H54 (cell line): Measurements from ENCODE around the gene MADD.

Experiments
- DNase-seq: peaks from one replicate; pipeline ENCODE4 v3.0.0; 2011; ENCODE audit warnings: low spot score, mixed read lengths; ENCODE audit not compliant: insufficient read length
- FAIRE-seq: peaks from 3 replicates; lab custom pipeline; 2011; peaks lifted over from hg19 to GRCh38; lab: Jason Lieb, UNC
- POLR2A ChIP-seq: IDR thresholded peaks from 2 replicates; pipeline ENCODE4 v1.6.1; 2011; ENCODE audit warnings: low read depth, mild to moderate bottlenecking, low read length

Gene MADD

DNA sequence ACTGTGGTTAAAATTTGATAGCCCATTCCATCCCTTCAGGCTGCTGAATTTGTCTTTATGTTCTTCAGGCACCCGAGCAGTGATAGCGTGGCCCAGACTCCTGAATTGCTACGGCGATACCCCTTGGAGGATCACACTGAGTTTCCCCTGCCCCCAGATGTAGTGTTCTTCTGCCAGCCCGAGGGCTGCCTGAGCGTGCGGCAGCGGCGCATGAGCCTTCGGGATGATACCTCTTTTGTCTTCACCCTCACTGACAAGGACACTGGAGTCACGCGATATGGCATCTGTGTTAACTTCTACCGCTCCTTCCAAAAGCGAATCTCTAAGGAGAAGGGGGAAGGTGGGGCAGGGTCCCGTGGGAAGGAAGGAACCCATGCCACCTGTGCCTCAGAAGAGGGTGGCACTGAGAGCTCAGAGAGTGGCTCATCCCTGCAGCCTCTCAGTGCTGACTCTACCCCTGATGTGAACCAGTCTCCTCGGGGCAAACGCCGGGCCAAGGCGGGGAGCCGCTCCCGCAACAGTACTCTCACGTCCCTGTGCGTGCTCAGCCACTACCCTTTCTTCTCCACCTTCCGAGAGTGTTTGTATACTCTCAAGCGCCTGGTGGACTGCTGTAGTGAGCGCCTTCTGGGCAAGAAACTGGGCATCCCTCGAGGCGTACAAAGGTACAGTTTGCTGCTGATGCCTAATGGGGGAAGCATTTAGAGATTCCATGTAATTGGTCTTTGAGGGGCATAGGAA, 4.7 kb downstream of the MADD start:
- DNase-seq = no peak
- FAIRE-seq = no peak
- TF ChIP-seq POLR2A = no peak

DNA sequence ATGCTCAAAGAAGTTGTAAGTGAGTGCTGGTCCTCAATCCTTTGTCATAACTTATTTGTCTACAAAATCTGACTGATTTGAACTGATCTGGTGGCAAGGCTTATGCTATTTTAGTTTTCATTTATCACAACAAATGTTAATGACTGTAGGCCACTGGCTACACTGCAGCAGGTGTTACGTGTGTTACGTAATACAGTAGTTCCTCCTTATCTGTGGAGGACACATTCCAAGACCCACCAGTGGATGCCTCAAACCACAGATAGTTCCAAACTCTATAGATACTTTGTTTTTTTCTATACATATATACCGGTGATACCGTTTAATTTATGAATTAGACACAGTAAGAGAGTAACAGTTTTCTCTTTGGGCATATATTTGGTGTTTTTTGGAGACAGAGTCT, 7.0 kb downstream of the MADD start:
- DNase-seq = no peak
- FAIRE-seq = no peak

DNA sequence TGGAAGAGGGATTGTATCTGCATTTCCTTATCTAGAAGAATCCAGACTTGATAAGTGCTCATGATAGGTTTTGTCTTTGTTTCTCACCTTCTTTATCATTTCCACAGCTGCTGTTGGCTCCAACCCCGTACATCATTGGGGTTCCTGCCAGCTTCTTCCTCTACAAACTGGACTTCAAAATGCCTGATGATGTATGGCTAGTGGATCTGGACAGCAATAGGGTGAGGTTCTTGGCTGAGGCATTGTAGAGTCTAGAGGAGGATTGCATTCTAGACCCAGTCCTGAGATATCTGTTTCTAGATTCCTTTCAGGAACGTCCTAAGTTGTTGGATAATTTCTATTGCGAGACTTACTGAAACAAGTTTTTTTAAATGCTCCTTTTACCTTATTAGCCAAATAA, 8.1 kb downstream of the MADD start:
- no peak for FAIRE-seq
- no peak for TF ChIP-seq POLR2A
- no peak for DNase-seq

More for the DNA sequence above, 7.0 kb downstream of the MADD start:
- no peak for TF ChIP-seq POLR2A

DNA sequence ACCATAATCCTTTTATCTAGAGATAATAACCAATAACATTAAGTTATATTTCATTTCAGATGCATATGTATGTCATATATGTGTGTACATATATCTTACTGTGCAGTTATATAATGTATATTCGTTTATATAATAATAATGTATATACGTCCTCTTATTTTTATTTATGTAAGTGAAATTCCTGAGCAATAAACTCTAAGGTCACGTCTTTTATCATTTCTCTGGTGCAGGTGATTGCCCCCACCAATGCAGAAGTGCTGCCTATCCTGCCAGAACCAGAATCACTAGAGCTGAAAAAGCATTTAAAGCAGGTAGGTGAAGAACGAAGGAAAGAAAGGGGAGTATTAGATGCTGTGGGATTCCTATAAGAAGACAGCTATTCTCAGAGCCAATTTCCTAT, 8.8 kb downstream of the MADD start:
- no peak for DNase-seq
- FAIRE-seq = no peak
- no peak for TF ChIP-seq POLR2A

DNA sequence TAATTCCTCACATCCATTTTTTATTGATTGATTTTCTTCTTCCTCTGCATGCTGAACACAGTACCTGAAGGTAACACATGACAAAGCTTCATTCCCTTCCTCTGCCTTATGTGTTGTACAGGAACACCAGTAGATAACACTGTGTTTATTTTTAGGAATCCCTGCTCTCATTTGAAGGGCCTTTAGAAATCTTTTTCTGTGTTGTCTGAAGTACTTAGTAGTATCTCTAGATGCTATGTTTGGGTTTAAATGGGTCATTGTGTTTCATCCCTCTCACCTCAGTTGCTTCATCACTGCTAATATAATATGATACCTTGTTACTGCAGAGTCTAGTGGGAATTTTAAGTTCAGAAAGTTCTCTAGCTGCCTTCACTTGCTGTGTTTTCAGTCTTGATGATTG, 10.2 kb downstream of the MADD start:
- FAIRE-seq (no peak), DNase-seq (no peak)
- no peak for TF ChIP-seq POLR2A

DNA sequence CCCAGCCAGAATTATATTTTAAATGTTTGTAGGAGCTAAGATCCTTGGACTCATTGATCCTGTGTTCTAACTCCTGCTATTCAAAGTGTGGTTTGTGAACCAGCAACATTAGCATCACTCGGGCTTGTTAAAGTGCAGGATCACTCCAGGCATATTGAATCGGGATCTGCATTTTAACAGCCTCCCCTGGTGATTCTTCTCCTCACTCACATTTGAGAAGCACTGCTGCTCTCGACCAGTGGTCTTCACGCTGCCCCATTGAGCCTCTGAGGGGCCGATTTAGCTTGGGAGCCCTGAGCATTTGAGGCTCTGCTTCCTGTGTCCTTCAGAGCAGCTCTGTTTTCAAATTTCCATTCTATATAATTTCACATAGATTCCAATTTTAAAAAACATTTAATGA, 10.9 kb downstream of the MADD start:
- DNase-seq (no peak), FAIRE-seq (no peak)
- TF ChIP-seq POLR2A = no peak

DNA sequence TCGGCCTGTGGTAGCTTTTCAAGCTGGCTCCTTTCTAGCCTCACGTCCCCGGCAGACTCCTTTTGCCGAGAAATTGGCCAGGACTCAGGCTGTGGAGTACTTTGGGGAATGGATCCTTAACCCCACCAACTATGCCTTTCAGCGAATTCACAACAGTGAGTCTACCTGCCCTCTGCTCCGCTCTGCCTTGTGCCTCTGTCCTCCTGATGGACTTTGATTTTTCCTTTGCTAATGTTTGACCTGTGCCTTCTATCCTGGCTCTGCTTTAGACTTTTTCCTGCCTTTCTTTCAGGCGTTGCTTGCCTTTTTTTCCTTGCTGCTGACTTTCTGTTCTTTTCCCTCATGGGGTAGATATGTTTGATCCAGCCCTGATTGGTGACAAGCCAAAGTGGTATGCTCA, 12.5 kb downstream of the MADD start:
- no peak for FAIRE-seq
- TF ChIP-seq POLR2A = no peak

DNA sequence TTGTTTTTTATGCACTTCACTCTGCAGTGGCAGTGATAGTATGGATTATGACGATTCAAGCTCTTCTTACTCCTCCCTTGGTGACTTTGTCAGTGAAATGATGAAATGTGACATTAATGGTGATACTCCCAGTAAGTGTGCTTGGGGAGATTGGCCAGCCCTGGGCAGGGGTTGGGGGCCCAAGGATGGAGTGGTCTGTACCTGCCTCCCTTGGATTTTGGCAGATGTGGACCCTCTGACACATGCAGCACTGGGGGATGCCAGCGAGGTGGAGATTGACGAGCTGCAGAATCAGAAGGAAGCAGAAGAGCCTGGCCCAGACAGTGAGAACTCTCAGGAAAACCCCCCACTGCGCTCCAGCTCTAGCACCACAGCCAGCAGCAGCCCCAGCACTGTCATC, 14.2 kb downstream of the MADD start:
- no peak for TF ChIP-seq POLR2A
- no peak for FAIRE-seq
- no peak for DNase-seq

More for the DNA sequence above, 12.5 kb downstream of the MADD start:
- DNase-seq = no peak

DNA sequence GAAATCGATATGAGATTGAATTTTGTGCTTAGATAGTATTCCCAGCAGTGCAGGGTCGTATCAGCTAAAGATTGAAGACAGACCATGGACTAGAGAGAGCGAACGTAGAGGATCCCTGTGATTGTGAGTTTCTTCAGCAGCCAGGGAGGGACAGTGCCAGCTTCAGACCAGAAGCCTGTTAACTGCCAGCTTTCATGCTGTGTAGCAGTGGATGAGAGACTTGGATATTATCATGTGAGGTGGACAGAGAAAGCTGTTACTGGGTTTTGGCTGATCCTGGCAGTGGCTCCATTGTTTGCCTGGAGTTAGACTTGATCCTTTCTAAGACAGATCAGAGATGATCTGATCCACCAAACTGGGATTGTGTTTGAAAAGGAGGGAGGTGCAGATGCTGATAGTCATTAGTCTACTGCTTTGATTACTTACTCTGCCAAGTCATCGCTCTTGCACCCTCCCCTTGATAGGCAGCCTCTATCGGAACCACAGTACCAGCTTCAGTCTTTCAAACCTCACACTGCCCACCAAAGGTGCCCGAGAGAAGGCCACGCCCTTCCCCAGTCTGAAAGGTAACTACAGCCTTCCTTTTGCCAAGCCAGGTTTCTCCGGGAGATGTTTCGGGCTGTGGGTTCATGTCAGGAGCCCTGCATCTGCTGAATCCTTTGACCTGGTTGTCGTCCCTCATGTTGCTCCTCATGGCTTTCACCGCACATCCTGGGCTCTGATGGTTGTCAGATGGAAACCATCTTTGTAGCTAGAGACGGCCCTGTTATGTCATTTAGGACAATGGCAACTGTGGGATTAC, 16.2 kb downstream of the MADD start:
- TF ChIP-seq POLR2A = no peak
- no peak for FAIRE-seq
- DNase-seq = no peak

DNA sequence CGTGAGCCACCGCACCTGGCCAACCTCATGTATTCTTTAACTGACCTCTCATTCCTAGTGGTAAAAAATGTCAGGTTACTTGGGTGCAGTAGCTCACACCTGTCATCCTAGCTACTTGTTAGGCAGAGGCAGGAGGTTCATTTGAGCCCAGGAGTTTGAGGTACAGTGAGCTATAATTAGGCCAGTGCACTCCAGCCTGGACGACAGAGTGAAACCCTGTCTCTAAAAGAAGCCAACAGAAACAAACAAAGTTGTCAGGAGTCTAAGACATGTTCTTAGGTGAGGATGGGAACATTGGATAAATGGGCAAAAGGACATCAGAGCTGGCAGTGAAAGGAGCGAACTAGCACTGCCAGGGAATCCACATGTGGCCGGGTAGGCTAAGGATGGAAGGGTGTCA, 18.1 kb downstream of the MADD start:
- no peak for TF ChIP-seq POLR2A
- FAIRE-seq (no peak), DNase-seq (no peak)

DNA sequence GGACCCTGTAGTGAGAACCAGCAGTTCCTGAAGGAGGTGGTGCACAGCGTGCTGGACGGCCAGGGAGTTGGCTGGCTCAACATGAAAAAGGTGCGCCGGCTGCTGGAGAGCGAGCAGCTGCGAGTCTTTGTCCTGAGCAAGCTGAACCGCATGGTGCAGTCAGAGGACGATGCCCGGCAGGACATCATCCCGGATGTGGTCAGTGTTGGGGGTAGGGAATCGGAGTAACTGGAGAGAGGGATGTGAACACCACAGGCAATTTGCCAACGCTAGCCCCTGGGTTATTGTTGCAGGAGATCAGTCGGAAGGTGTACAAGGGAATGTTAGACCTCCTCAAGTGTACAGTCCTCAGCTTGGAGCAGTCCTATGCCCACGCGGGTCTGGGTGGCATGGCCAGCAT, 19.9 kb downstream of the MADD start:
- no peak for TF ChIP-seq POLR2A
- DNase-seq (no peak), FAIRE-seq (no peak)

DNA sequence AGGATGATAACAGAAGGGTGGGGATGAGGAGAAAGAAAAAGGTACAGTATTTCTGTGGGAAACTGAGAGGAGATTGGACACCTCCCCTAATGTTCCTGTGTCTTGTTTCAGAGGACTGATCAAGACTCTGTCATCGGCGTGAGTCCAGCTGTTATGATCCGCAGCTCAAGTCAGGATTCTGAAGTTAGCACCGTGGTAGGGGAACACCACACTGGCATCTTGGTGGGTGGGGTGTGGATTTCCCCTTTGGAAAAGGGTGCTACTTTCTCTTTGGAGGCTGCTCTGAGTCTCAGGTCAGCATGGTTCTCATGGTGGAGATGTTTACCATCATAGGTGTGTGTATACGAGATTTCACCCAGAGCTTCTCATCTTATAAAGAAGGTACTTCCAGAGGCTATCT, 25.5 kb downstream of the MADD start:
- DNase-seq = no peak
- no peak for TF ChIP-seq POLR2A
- FAIRE-seq = no peak

DNA sequence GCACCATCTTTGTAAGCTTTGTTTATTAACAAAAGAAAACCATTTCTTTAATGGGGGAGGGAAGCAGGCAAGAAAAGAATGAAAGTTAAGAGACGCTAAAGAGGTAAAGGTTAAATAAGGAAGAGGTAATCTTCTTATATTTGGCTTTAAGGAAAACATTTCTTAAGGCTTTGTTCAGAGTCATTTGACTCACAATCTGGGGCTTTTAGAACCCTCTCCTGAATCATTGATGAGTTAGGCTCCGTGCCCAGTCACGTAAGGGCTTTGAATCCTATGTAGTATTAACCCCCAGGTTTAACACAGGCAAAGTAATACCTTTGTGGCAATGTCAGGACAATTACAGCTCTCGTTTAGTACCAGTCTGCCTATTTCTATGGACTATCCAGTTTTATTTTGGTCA, 26.1 kb downstream of the MADD start:
- FAIRE-seq = no peak
- DNase-seq = no peak
- no peak for TF ChIP-seq POLR2A

DNA sequence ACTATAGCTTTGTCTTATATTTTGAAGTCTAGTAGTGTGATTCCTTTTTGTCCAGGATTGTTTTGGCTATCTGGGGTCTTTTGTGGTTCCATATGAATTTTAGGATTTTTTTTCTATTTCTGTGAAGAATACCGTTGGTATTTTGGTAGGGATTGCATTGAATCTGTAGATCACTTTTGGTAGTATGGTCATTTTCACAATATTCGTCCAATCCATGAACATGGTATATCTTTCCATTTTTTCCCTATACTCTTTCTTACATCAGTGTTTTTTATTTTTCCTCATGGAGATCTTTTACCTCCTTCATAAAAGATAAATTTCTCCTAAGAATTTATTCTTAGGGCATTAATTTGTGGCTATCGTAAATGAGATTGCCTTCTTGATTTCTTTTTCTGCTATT, 29.1 kb downstream of the MADD start:
- no peak for TF ChIP-seq POLR2A
- no peak for FAIRE-seq
- no peak for DNase-seq

DNA sequence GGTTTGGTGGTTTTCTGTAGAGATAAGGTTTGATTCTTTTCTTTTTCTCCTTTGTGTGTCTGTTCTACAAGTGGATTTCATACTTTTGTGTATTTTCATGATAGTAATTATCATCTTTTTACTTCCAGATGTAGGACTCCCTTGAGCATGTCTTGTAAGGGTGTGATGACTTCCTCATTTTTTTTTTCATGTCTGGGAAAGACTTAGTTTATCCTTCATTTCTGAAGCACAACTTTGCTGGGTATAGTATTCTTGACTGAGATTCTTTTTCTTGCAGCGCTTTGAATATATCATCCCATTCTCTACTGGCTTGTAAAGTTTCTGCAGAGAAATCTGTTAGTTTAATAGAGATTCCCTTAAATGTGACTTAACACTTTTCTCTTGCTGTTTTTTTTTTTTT, 32.9 kb downstream of the MADD start:
- no peak for TF ChIP-seq POLR2A
- FAIRE-seq = no peak
- DNase-seq = no peak
